ENCODE results near the gene YAE1. TPM values are rescaled to one million over a fixed set of nuclear protein-coding genes. Genes with fewer than 3 reads are reported as not detected.
A peak's percentile ranks its signal among the peaks of the same experiment; 100 is the strongest.

Gene YAE1
- total and polyA plus RNA-seq, 12 donors = 11.1 to 77.2 (median 23.7) TPM

GRCh38 chr7:39589323-39590111 is 23.3 kb downstream of the YAE1 start:
- Histone ChIP-seq H3K36me3 (replicated peaks in 1 of 2) (no peaks in the 10 kb centered on the region), H3K27ac (peak overlapping the region in 4 of 5 donors; percentile 35 to 67 (median 52)), H3K4me3 (no peak overlapping the region), H3K27me3 (no peaks in the 10 kb centered on the region), H3K4me1 (replicated peaks in 1 of 2) (peaks cover 17 to 18% of the 10 kb centered on the region in 2 donors), H3K9me3 (replicated peaks in 1 of 3) (no peaks in the 10 kb centered on the region)
- WGBS, 4 donors = 22 to 27% (median 24%) methylated on average over 7 of the region's 7 CpGs
- TF ChIP-seq CTCF (IDR thresholded peaks at IDR 0.05) = no peak
- TF ChIP-seq POLR2A (IDR thresholded peaks at IDR 0.05) = no peak
- peak; percentile 41 to 74 (median 70) for DNase-seq
- intact Hi-C loops (cut with DNase I) = no loop called here

- Histone ChIP-seq H3K27ac (peak overlapping the region; percentile 1 to 79 (median 51)), H3K4me1 (replicated peaks in 1 of 2) (peaks cover 28 to 29% of the 10 kb centered on the region in 2 donors), H3K36me3 (replicated peaks in 1 of 2) (no peaks in the 10 kb centered on the region), H3K9me3 (replicated peaks in 1 of 3) (no peaks in the 10 kb centered on the region), H3K4me3 (no peak overlapping the region), H3K27me3 (no peaks in the 10 kb centered on the region)
- TF ChIP-seq CTCF (IDR thresholded peaks at IDR 0.05) (no peak), POLR2A (IDR thresholded peaks at IDR 0.05) (peak in 1 of 2 donors; percentile 74)
- intact Hi-C loops (cut with DNase I) = no loop called here
- WGBS, 4 donors = 8 to 29% (median 24%) methylated on average over 2 of the region's 2 CpGs
- DNase-seq = no peak
Measured at GRCh38 chr7:39592586-39592985, 26.4 kb downstream of the YAE1 start.

- H3K27ac ChIP-seq = peak overlapping the region in 2 of 5 donors; percentile 22 to 30
- H3K4me3 ChIP-seq = no peak overlapping the region
- H3K9me3 ChIP-seq (replicated peaks in 1 of 3) = no peaks in the 10 kb centered on the region
- H3K4me1 ChIP-seq (replicated peaks in 1 of 2) = peaks cover 17 to 19% of the 10 kb centered on the region in 2 donors
- TF ChIP-seq CTCF (IDR thresholded peaks at IDR 0.05) = no peak
- no peak for TF ChIP-seq POLR2A (IDR thresholded peaks at IDR 0.05)
- DNase-seq = peak in 4 of 7 donors; percentile 42 to 55 (median 52)
- WGBS, 4 donors = 42 to 48% (median 44%) methylated on average over 5 of the region's 5 CpGs
- intact Hi-C loops (cut with DNase I) = no loop called here
- no peaks in the 10 kb centered on the region for H3K27me3 ChIP-seq
- no peaks in the 10 kb centered on the region for H3K36me3 ChIP-seq (replicated peaks in 1 of 2)
Measured at GRCh38 chr7:39594988-39595620, 28.9 kb downstream of the YAE1 start.

- intact Hi-C loops (cut with DNase I) = no loop called here
Measured at GRCh38 chr7:39602351-39602750, 36.1 kb downstream of the YAE1 start.

More at GRCh38 chr7:39602351-39602750, 36.1 kb downstream of the YAE1 start:
- no peak overlapping the region for H3K4me3 ChIP-seq
- no peaks in the 10 kb centered on the region for H3K4me1 ChIP-seq (replicated peaks in 1 of 2)
- no peak overlapping the region for H3K27ac ChIP-seq
- DNase-seq = no peak
- WGBS, 4 donors = 40 to 79% (median 68%) methylated on average over 2 of the region's 2 CpGs
- H3K36me3 ChIP-seq (replicated peaks in 1 of 2) = no peaks in the 10 kb centered on the region
- H3K27me3 ChIP-seq = no peaks in the 10 kb centered on the region
- TF ChIP-seq POLR2A (IDR thresholded peaks at IDR 0.05) = no peak
- no peak for TF ChIP-seq CTCF (IDR thresholded peaks at IDR 0.05)
- H3K9me3 ChIP-seq (replicated peaks in 1 of 3) = no peaks in the 10 kb centered on the region
